GM23248 (cell line): Measurements from ENCODE around the gene TP53TG5. TPM values are rescaled to one million over a fixed set of nuclear protein-coding genes. Genes with fewer than 3 reads are reported as not detected.

ENCODE experiments used
- DNase-seq: peaks from one replicate; pipeline ENCODE4 v3.0.0-alpha.2; 2015
- H2AFZ ChIP-seq: fragments of 200-600 bp; sonication (generic); 2 replicates; pipeline ENCODE4 v1.6.1; 2016; ENCODE audit warnings: antibody characterized with exemption
- H3F3A ChIP-seq: fragments of 200-600 bp; sonication (generic); 2 replicates; pipeline ENCODE4 v1.6.1; 2016; ENCODE audit warnings: mild to moderate bottlenecking, antibody characterized with exemption, mixed run types; ENCODE audit not compliant: insufficient read depth
- H3K27ac ChIP-seq: fragments of 200-600 bp; sonication (generic); 2 replicates; pipeline ENCODE4 v1.5.1; 2016; ENCODE audit warnings: mild to moderate bottlenecking
- H3K27me3 ChIP-seq: fragments of 200-600 bp; sonication (generic); replicated peaks from 2 replicates; pipeline ENCODE4 v1.6.1; 2016; ENCODE audit warnings: mild to moderate bottlenecking; ENCODE audit not compliant: insufficient read depth
- H3K36me3 ChIP-seq: fragments of 200-600 bp; sonication (generic); 2 replicates; pipeline ENCODE4 v1.6.1; 2016; ENCODE audit warnings: low read depth, mild to moderate bottlenecking
- H3K4me1 ChIP-seq: fragments of 200-600 bp; sonication (generic); 2 replicates; pipeline ENCODE4 v1.6.1; 2016; ENCODE audit warnings: mild to moderate bottlenecking; ENCODE audit not compliant: insufficient read depth
- H3K4me2 ChIP-seq: fragments of 200-600 bp; sonication (generic); one replicate; pipeline ENCODE4 v1.6.1; 2016; ENCODE audit warnings: mild to moderate bottlenecking; ENCODE audit not compliant: unreplicated experiment
- H3K4me3 ChIP-seq: fragments of 200-600 bp; sonication (generic); 2 replicates; pipeline ENCODE4 v1.5.1; 2016; ENCODE audit warnings: mild to moderate bottlenecking
- H3K79me2 ChIP-seq: fragments of 200-600 bp; sonication (generic); 2 replicates; pipeline ENCODE4 v1.6.1; 2016; ENCODE audit warnings: mild to moderate bottlenecking; ENCODE audit not compliant: insufficient read depth
- H3K9ac ChIP-seq: fragments of 200-600 bp; sonication (generic); 2 replicates; pipeline ENCODE4 v1.6.1; 2016; ENCODE audit warnings: mild to moderate bottlenecking
- H3K9me2 ChIP-seq: fragments of 200-600 bp; sonication (generic); 2 replicates; pipeline ENCODE4 v1.6.1; 2016; ENCODE audit warnings: mixed run types, mild to moderate bottlenecking, moderate library complexity; ENCODE audit not compliant: insufficient read depth
- H3K9me3 ChIP-seq: fragments of 200-600 bp; sonication (generic); one replicate; pipeline ENCODE4 v1.6.1; 2017; ENCODE audit warnings: low read depth
- H4K20me1 ChIP-seq: fragments of 200-600 bp; sonication (generic); 2 replicates; pipeline ENCODE4 v1.6.0; 2016; ENCODE audit not compliant: insufficient read depth
- EZH2 ChIP-seq: fragments of 200-600 bp; sonication (generic); IDR thresholded peaks from 2 replicates; pipeline ENCODE4 v1.6.1; 2018; ENCODE audit warnings: antibody characterized with exemption, mild to moderate bottlenecking; ENCODE audit not compliant: insufficient read depth, poor library complexity, severe bottlenecking
- EZH2phosphoT487 ChIP-seq: fragments of 200-600 bp; sonication (generic); IDR thresholded peaks from 2 replicates; pipeline ENCODE4 v1.6.1; 2018; ENCODE audit warnings: antibody characterized with exemption, moderate library complexity, mild to moderate bottlenecking, low read depth; ENCODE audit not compliant: insufficient read depth
- WGBS, 2 experiments: methylation state at CpG; one replicate each; pipeline ENCODE4 v1.1.6; 2015 to 2017; ENCODE audit warnings: low lambda C conversion rate in 2 of 2, low coverage in 1 of 2; ENCODE audit errors: missing lambda C conversion rate in 2 of 2; 5-methylcytosine and 5-hydroxymethylcytosine counted together
- in situ Hi-C: fragments of 300-500 bp; cut with MboI; formaldehyde crosslinking; loops from 2 replicates; pipeline ENCODE4 v1.15.0; 2020
- polyA plus RNA-seq: library from polyadenylated mRNA; unstranded; fragments of >200 nt; fragmentation: Nextera tagmentation; extraction: Ambion mirVana; gene quantifications from 2 replicates; pipeline ENCODE4 v1.2.1, GENCODE V29; 2016
- total RNA-seq: library from RNA; depleted of rRNA; stranded (reverse); fragments of >200 nt; shearing (Covaris generic); gene quantifications from 2 replicates; pipeline ENCODE4 v1.2.3, GENCODE V29; 2014

TP53TG5 gene
- total and polyA plus RNA-seq, 2 experiments from 2014 or later: 0.55 TPM; not detected in 1

DNA sequence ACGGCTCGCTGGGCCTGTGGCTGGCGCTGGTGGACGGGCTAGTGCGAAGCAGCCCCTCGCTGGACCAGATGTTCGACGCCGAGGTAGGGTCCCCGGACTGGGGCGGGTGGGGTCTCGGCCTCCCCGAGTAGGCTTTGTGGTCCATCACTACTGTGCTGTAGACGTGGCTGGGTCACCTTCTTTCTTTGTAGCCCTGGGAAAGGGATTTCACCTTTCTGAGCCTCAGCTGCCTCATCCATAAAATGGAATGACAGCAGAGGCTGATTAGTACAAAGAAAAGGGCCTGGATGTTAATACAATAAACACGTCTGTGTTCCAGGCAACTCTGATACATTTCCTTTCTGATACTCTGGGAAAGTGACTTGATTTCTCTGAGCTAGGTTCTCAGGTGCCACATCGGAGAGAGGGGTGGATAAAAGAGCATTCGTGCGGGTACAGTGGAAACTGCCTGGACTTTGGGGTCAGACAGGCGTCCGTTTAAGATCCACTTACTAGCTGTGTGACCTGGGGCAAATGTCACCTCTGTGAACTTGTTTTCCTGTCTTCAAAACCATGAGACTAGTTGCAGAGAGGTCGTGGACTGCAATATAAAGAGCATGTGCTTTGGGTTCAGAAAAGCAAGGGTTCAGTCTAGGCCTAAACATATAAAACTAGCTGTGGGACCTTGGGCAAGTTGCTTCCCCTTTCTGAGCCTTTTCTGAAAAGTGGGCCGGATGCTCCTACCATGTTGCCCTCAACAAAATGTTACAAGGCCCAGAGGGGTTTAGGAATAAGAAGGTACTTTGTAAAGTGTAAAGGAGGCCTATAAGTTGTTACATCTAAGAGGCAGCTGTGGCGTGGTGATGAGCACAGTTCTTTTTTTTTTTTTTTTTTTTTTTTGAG is 14.3 kb downstream of the TP53TG5 start:
- in situ Hi-C loops: no loop called here
- H3K36me3 ChIP-seq: peaks cover 12% of the 10 kb centered on the region; the same call in 1 of the 2 replicates
- peaks cover 14% of the 10 kb centered on the region for H3K4me1 ChIP-seq
- peaks cover 37% of the 10 kb centered on the region for H3K79me2 ChIP-seq
- 12 to 14% methylated on average over 22 to 23 of the region's 23 CpGs for WGBS, 2 experiments
- DNase-seq: peak; percentile 32
- H3K4me2 ChIP-seq: peak overlapping the region; percentile 92
- peak overlapping the region; percentile 84 for H2AFZ ChIP-seq
- H3K9me2 ChIP-seq: no peaks in the 10 kb centered on the region
- no peak for TF ChIP-seq EZH2
- H3F3A ChIP-seq: peaks cover 17% of the 10 kb centered on the region; the same call in 1 of the 2 replicates
- H3K9me3 ChIP-seq: no peaks in the 10 kb centered on the region
- H3K27ac ChIP-seq: peak overlapping the region; percentile 94
- H3K9ac ChIP-seq: peak overlapping the region; percentile 96
- no peaks in the 10 kb centered on the region for H4K20me1 ChIP-seq
- H3K4me3 ChIP-seq: peak overlapping the region; percentile 93
- no peaks in the 10 kb centered on the region for H3K27me3 ChIP-seq

DNA sequence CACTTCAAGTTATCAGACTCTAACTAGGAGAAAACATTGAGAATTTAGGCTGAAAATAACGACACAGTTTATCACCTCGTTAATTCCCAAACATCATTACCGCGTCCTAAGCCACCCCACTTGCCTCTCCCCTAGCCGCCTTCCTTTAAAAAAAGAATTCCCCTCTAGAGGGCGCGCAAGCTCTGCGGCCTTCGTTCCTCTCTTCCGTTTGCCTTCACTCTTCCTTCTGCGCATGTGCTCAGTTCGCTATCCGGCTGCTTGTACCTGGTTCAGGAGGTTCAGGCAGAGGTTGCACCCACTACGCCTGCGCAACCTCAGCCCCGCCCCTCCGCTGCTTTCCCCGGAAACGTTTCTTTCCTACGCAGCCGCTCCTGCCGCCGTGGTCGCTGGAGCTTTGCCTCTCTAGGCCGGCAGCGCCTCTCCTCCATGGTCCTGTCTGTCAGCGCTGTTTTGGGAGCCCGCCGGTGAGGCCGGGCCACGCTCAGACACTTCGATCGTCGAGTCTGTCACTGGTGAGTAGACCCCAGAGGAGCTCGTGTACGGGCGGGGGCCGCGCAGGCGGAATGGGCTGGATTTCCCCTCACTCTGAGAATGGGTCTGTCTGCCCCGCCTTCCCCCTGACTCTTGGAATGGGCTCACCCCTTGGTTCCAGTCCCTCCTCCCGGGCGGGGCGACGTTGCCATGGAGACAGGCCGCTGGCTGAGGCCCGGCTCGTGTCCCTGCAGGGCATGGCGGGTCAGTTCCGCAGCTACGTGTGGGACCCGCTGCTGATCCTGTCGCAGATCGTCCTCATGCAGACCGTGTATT is 15.1 kb downstream of the TP53TG5 start, which contains the start of gene SYS1:
Gene SYS1, plus strand, starts transcription at position 353 of the 807 bp plus-strand sequence. Its CDS starts 376 bp downstream, at position 729.
- Histone ChIP-seq H2AFZ (peak within 1 kb of the TSS; percentile 93), H3K27ac (peak within 1 kb of the TSS; percentile 94), H3K9me3 (no peaks in the 10 kb centered on the region), H3K79me2 (peaks cover 37% of the 10 kb centered on the region), H3K4me2 (peak within 1 kb of the TSS; percentile 92), H3K4me3 (peak within 1 kb of the TSS; percentile 93), H3K9ac (peak within 1 kb of the TSS; percentile 96), H3K36me3 (peaks cover 10% of the 10 kb centered on the region; the same call in 1 of the 2 replicates), H3F3A (peaks cover 24% of the 10 kb centered on the region), H3K27me3 (no peaks in the 10 kb centered on the region), H3K9me2 (no peaks in the 10 kb centered on the region), H3K4me1 (peaks cover 23% of the 10 kb centered on the region), H4K20me1 (no peaks in the 10 kb centered on the region)
- in situ Hi-C loops: no loop called here
- WGBS, 2 experiments: 1% methylated on average over 51 to 55 of the region's 55 CpGs
- TF ChIP-seq EZH2phosphoT487 (no peak), EZH2 (no peak)
- peak; percentile 97 for DNase-seq

DNA sequence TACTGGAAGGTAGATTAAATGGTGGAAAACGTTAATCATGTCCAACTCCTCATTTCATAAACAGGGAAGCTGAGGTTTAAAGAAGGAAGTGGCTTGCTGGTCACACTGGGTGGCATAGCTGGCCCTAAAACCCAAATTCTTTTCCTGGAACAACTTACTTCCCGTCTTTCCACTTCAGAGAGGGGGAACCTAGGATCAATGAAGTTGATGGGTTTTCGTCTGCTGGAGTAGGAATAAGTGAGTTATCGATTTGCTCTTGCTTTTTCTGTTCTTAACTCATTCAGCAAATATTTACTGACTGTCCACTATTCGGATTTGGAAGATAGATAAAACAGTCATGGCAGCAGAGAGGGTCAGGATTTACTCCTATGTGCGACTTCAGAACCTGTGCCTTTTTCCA is 16.3 kb downstream of the TP53TG5 start:
- H3K79me2 ChIP-seq: peaks cover 35% of the 10 kb centered on the region
- H3K27me3 ChIP-seq: no peaks in the 10 kb centered on the region
- no peaks in the 10 kb centered on the region for H3K9me3 ChIP-seq
- no peaks in the 10 kb centered on the region for H4K20me1 ChIP-seq
- no peaks in the 10 kb centered on the region for H3K36me3 ChIP-seq
- no peaks in the 10 kb centered on the region for H3K9me2 ChIP-seq
- no peak for TF ChIP-seq EZH2phosphoT487
- peaks cover 33% of the 10 kb centered on the region for H3F3A ChIP-seq
- no peak overlapping the region for H3K9ac ChIP-seq
- H3K4me1 ChIP-seq: peaks cover 33% of the 10 kb centered on the region
- no peak for DNase-seq
- H2AFZ ChIP-seq: no peak overlapping the region
- H3K4me3 ChIP-seq: no peak overlapping the region
- H3K4me2 ChIP-seq: no peak overlapping the region
- in situ Hi-C loops: no loop called here
- no peak overlapping the region for H3K27ac ChIP-seq
- 62 to 64% methylated on average over 6 of the region's 6 CpGs for WGBS, 2 experiments

DNA sequence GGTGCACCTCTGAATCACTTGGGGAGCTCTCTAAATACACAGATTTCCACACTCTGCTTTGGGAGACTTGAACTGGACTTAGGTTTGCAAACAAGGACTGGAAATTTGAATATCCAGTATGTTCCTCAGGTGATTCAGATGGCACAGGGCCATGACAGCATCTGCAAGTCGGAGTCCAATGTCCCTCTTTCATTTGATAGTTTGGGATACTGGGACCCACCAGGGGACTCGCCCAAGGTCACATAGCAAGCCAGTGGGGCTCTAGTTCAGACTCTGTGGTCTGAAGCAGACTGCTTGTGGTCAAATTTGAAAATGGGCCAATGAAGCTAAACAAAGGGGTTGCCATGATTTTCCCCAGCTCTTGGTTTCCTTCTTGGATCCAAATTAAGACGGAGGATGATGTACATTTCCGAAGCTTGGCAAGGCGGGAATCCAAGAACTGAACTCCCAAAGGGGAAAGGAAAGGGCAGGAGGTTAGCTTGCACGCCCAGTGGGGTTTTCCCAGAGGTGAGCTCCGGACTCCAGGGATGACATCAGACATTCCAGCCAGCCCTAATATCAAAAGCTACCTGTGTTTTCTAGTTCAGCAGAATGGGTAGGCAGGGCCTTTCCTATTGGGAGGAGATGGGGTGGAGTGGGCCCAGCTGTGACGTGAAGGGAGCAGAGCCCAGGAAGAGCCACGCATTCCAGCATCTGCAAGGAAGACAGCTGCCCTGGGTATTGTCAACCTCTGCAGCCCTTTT is 18.5 kb downstream of the TP53TG5 start:
- Histone ChIP-seq H3K4me2 (no peak overlapping the region), H3K9ac (no peak overlapping the region), H3F3A (peaks cover 45% of the 10 kb centered on the region), H4K20me1 (no peaks in the 10 kb centered on the region), H3K36me3 (no peaks in the 10 kb centered on the region), H3K27ac (peak overlapping the region; percentile 63), H3K9me3 (no peaks in the 10 kb centered on the region), H3K4me3 (no peak overlapping the region), H3K79me2 (peaks cover 12% of the 10 kb centered on the region), H3K4me1 (peaks cover 43% of the 10 kb centered on the region), H3K9me2 (no peaks in the 10 kb centered on the region), H2AFZ (no peak overlapping the region), H3K27me3 (no peaks in the 10 kb centered on the region)
- no peak for TF ChIP-seq EZH2
- TF ChIP-seq EZH2phosphoT487: no peak
- peak; percentile 23 for DNase-seq
- 76 to 83% methylated on average over 8 to 9 of the region's 9 CpGs for WGBS, 2 experiments
- in situ Hi-C loops: no loop called here
